GM12878 (cell line): ENCODE data around the gene ZBTB34. TPM values are rescaled to one million over a fixed set of nuclear protein-coding genes. Genes with fewer than 3 reads are reported as not detected.
A peak's percentile ranks its signal among the peaks of the same experiment; 100 is the strongest.

Experiments
- ATAC-seq: fragments of 200-7000 bp; cut with Tn5 transposase; 3 replicates; pipeline ENCODE4 v1.9.1; 2020; ENCODE audit warnings: mild to moderate bottlenecking, moderate library complexity
- BruUV-seq: library from RNA; stranded (reverse); fragments of 400-500 nt; replicated peaks from 2 replicates; lab custom pipeline; 2021; lab: Mats Ljungman, UMichigan
- CTCF ChIA-PET: fragments of 300-600 bp; sonication (Branson Sonifier 250); formaldehyde crosslinking; extraction: SDS; loops from one replicate; lab custom pipeline; 2021; ENCODE audit warnings: inconsistent platforms; lab: Yijun Ruan, JAX
- POLR2A ChIA-PET: fragments of 350-600 bp; formaldehyde crosslinking; extraction: SDS; loops from one replicate; lab custom pipeline; 2021; ENCODE audit warnings: inconsistent platforms; lab: Charles Lee
- RAD21 ChIA-PET: fragments of 300-600 bp; sonication (Branson Sonifier 250); formaldehyde crosslinking; loops from one replicate; lab custom pipeline; 2023; ENCODE audit warnings: antibody characterized with exemption; ENCODE audit not compliant: unreplicated experiment; lab: Charles Lee
- SMC1A ChIA-PET: fragments of 300-600 bp; sonication (Branson Sonifier 250); formaldehyde crosslinking; loops from one replicate; lab custom pipeline; 2023; ENCODE audit not compliant: unreplicated experiment, uncharacterized antibody; lab: Charles Lee
- DNase-seq: peaks from one replicate; pipeline ENCODE4 v3.0.0-alpha.2; 2011; ENCODE audit warnings: low read depth, low spot score
- FAIRE-seq: peaks from 3 replicates; lab custom pipeline; 2011; peaks lifted over from hg19 to GRCh38; lab: Jason Lieb, UNC
- H2AFZ ChIP-seq: 2 replicates; pipeline ENCODE4 v1.6.0; 2011; ENCODE audit warnings: low read depth, low read length, control low read depth; ENCODE audit not compliant: control insufficient read depth
- H3K27ac ChIP-seq: 2 replicates; pipeline ENCODE4 v1.5.1; 2011; ENCODE audit warnings: control low read depth; ENCODE audit not compliant: control insufficient read depth, insufficient read depth
- H3K27me3 ChIP-seq, 2 experiments: replicated peaks in 1 of 2; 2 replicates each; pipeline versions ENCODE4 v1.6.0 to v1.6.1; 2011; ENCODE audit warnings: low read length in 1 of 2; ENCODE audit not compliant: control insufficient read depth in 2 of 2, insufficient read depth in 2 of 2
- H3K36me3 ChIP-seq, 2 experiments: 2 replicates each; pipeline ENCODE4 v1.5.1; 2011; ENCODE audit warnings: low read length in 1 of 2; ENCODE audit not compliant: control insufficient read depth in 2 of 2, insufficient read depth in 2 of 2
- H3K4me1 ChIP-seq: 2 replicates; pipeline ENCODE4 v1.6.1; 2011; ENCODE audit warnings: mild to moderate bottlenecking, low read length, moderate library complexity, mixed read lengths; ENCODE audit not compliant: control insufficient read depth, insufficient read depth
- H3K4me2 ChIP-seq: 2 replicates; pipeline ENCODE4 v1.6.0; 2011; ENCODE audit warnings: control low read depth; ENCODE audit not compliant: control insufficient read depth, insufficient read depth
- H3K4me3 ChIP-seq: fragments of 200-600 bp; sonication (generic); 2 replicates; pipeline ENCODE4 v1.5.1; 2016
- H3K79me2 ChIP-seq: 2 replicates; pipeline ENCODE4 v1.6.0; 2011; ENCODE audit warnings: low read length; ENCODE audit not compliant: control insufficient read depth, insufficient read depth
- H3K9ac ChIP-seq: 2 replicates; pipeline ENCODE4 v1.8.0; 2011; ENCODE audit warnings: low read length, control low read depth, mixed read lengths; ENCODE audit not compliant: control insufficient read depth, insufficient read depth
- H3K9me3 ChIP-seq: replicated peaks from 3 replicates; pipeline ENCODE4 v1.5.1; 2011; ENCODE audit warnings: mild to moderate bottlenecking, low read length; ENCODE audit not compliant: control insufficient read depth, insufficient read depth
- H4K20me1 ChIP-seq: 2 replicates; pipeline ENCODE4 v1.6.0; 2011; ENCODE audit not compliant: control insufficient read depth, insufficient read depth
- BCL11A ChIP-seq: IDR thresholded peaks from 2 replicates; pipeline ENCODE4 v1.6.1; 2011; ENCODE audit warnings: low read depth, low read length
- BRCA1 ChIP-seq: IDR thresholded peaks from 2 replicates; pipeline ENCODE4 v1.6.1; 2011; ENCODE audit warnings: low read depth, low read length, improper control_type of control experiment
- CBFB ChIP-seq: IDR thresholded peaks from 2 replicates; pipeline ENCODE4 v1.6.1; 2016; ENCODE audit warnings: antibody characterized with exemption, low read depth
- CBX5 ChIP-seq: sonication (generic); IDR thresholded peaks from 2 replicates; pipeline ENCODE4 v1.6.1; 2016; ENCODE audit warnings: low read depth, moderate library complexity, mild to moderate bottlenecking, inconsistent platforms
- CTCF ChIP-seq, 3 experiments: IDR thresholded peaks in 2 of 3; conservative IDR thresholded peaks in 1 of 3; 2 replicates each; pipeline ENCODE4 v1.5.1; 2011; ENCODE audit warnings: low read depth in 3 of 3, low read length in 3 of 3, mild to moderate bottlenecking in 3 of 3, control low read depth in 2 of 3, moderate library complexity in 2 of 3, inconsistent platforms in 1 of 3, mixed read lengths in 1 of 3; ENCODE audit not compliant: control insufficient read depth in 2 of 3, insufficient read depth in 1 of 3; ENCODE audit errors: extremely low read depth in 1 of 3
- FOS ChIP-seq: IDR thresholded peaks from 3 replicates; pipeline ENCODE4 v1.6.1; 2011; ENCODE audit warnings: borderline replicate concordance; ENCODE audit not compliant: insufficient read length; ENCODE audit errors: extremely low read depth
- IKZF1 ChIP-seq: fragments of 450-650 bp; conservative IDR thresholded peaks from 2 replicates; pipeline ENCODE4 v1.6.1; 2017; ENCODE audit warnings: antibody characterized with exemption, mild to moderate bottlenecking
- IKZF2 ChIP-seq, 2 experiments: fragments of 450-650 bp; IDR thresholded peaks; 2 replicates each; pipeline ENCODE4 v1.6.1; 2017; ENCODE audit warnings: mild to moderate bottlenecking in 2 of 2, moderate library complexity in 2 of 2
- IRF5 ChIP-seq: fragments of 450-650 bp; IDR thresholded peaks from 2 replicates; pipeline ENCODE4 v1.6.1; 2017; ENCODE audit warnings: borderline replicate concordance
- NR2C2 ChIP-seq: IDR thresholded peaks from 2 replicates; pipeline ENCODE4 v1.6.1; 2011; ENCODE audit warnings: borderline replicate concordance, low read depth; ENCODE audit not compliant: control insufficient read depth, insufficient read length
- NR2F1 ChIP-seq: fragments of 450-650 bp; conservative IDR thresholded peaks from 2 replicates; pipeline ENCODE4 v1.6.1; 2017; ENCODE audit warnings: mild to moderate bottlenecking
- NRF1 ChIP-seq: conservative IDR thresholded peaks from 2 replicates; pipeline ENCODE4 v1.6.1; 2011; ENCODE audit warnings: mild to moderate bottlenecking, low read depth, low read length, improper control_type of control experiment
- PAX5 ChIP-seq: IDR thresholded peaks from 2 replicates; pipeline ENCODE4 v1.6.1; 2011; ENCODE audit warnings: low read depth, low read length, borderline replicate concordance
- PAX8 ChIP-seq: fragments of 450-650 bp; IDR thresholded peaks from 2 replicates; pipeline ENCODE4 v1.6.1; 2017; ENCODE audit warnings: mild to moderate bottlenecking, moderate library complexity
- POLR2A ChIP-seq: IDR thresholded peaks from 2 replicates; pipeline ENCODE4 v1.6.1; 2011; ENCODE audit warnings: low read depth, mild to moderate bottlenecking, low read length
- RAD51 ChIP-seq: fragments of 450-650 bp; IDR thresholded peaks from 2 replicates; pipeline ENCODE4 v1.6.1; 2016; ENCODE audit warnings: moderate library complexity, mild to moderate bottlenecking, inconsistent platforms
- USF2 ChIP-seq: IDR thresholded peaks from 2 replicates; pipeline ENCODE4 v1.6.1; 2011; ENCODE audit warnings: low read depth, low read length, improper control_type of control experiment, borderline replicate concordance
- ZBTB4 ChIP-seq: fragments of 450-650 bp; formaldehyde crosslinking; IDR thresholded peaks from 2 replicates; pipeline ENCODE4 v1.4.0; 2022; ENCODE audit warnings: mild to moderate bottlenecking, moderate library complexity
- WGBS: methylation state at CpG from one replicate; pipeline ENCODE4 v1.1.6; 2016; ENCODE audit warnings: low lambda C conversion rate; ENCODE audit not compliant: insufficient replicate concordance, insufficient coverage; ENCODE audit errors: missing lambda C conversion rate; 5-methylcytosine and 5-hydroxymethylcytosine counted together
- in situ Hi-C: fragments of 300-500 bp; cut with MboI; formaldehyde crosslinking; loops from 9 replicates; pipeline ENCODE4 v1.14.3; 2018; ENCODE audit warnings: mixed read lengths
- intact Hi-C: fragments of 100-400 bp; cut with micrococcal nuclease; formaldehyde crosslinking; loops from one replicate; pipeline ENCODE4 v1.14.2; 2022; ENCODE audit not compliant: unreplicated experiment
- polyA plus RNA-seq, 11 experiments: library from polyadenylated mRNA; depleted of rRNA in 4 of 11; unstranded in 6 of 11; stranded (reverse) in 5 of 11; fragments of >200 nt; fragmentation: Nextera tagmentation in 4 of 11; fragmentation: Illumina TruSeq in 1 of 11; extraction: Ambion mirVana in 4 of 11; extraction: Trizol in 1 of 11; gene quantifications; 1 replicate in 1 of 11; 2 replicates in 10 of 11; pipeline versions ENCODE4 v1.2.1 to v1.2.3, GENCODE V29; 2011 to 2016; ENCODE audit warnings: inconsistent platforms in 2 of 11, missing spikeins in 2 of 11, low read depth in 1 of 11
- total RNA-seq, 4 experiments: library from RNA; depleted of rRNA in 3 of 4; stranded (reverse); fragments of >200 nt in 3 of 4; fragmentation: Illumina TruSeq in 1 of 4; extraction: Trizol in 1 of 4; gene quantifications; 2 replicates each; pipeline versions ENCODE4 v1.2.1 to v1.2.3, GENCODE V29; 2013 to 2021

The ZBTB34 gene
- total and polyA plus RNA-seq, 10 of the 15 experiments (the other 5 are each of a cell fraction or from before 2014, with no cell fraction given) = 0.71 to 11.3 (median 3.8) TPM

GRCh38 chr9:126872516-126872915 lies 12.1 kb downstream of the ZBTB34 start:
- peak overlapping the region; percentile 65 for H3K27ac ChIP-seq
- ChIA-PET RAD21 (interaction anchor here (1.0 to 1.8 kb wide), 3 partner anchors 10 to 39 kb away, joined by 3 to 5 read pairs (median 3); no protein-coding TSS in a partner anchor), CTCF (interaction anchor here (1.0 to 1.9 kb wide), 4 partner anchors 9 to 13 kb away, joined by 4 to 6 read pairs (median 5); no protein-coding TSS in a partner anchor), SMC1A (interaction anchor here (0.8 to 2.7 kb wide), 2 partner anchors 10 to 68 kb away, joined by 3 to 19 read pairs; partner anchors contain the start of gene ZBTB43), POLR2A (interaction anchor here (1.7 to 2.4 kb wide), 2 partner anchors 10 to 33 kb away, joined by 4 to 14 read pairs; partner anchors contain the start of gene ZBTB34)
- H3K9ac ChIP-seq = no peak overlapping the region
- 18% methylated on average over 4 of the region's 4 CpGs for WGBS
- peak; percentile 82 for FAIRE-seq
- no peaks in the 10 kb centered on the region for H3K9me3 ChIP-seq
- intact Hi-C loops (no loop called here), in situ Hi-C loops (no loop called here)
- H4K20me1 ChIP-seq = no peaks in the 10 kb centered on the region
- H3K79me2 ChIP-seq = peaks cover 11% of the 10 kb centered on the region
- no peak overlapping the region for H3K4me3 ChIP-seq
- peaks cover 16% of the 10 kb centered on the region for H3K4me1 ChIP-seq
- peak; percentile 40 for DNase-seq
- peak overlapping the region; percentile 50; the same call in 1 of the 2 replicates for H2AFZ ChIP-seq
- H3K27me3 ChIP-seq = no peaks in the 10 kb centered on the region
- BruUV-seq = no TSS peak
- peak; percentile 88 for ATAC-seq
- peak overlapping the region; percentile 41; the same call in 1 of the 2 replicates for H3K4me2 ChIP-seq
- peaks cover 0 to 4% of the 10 kb centered on the region in 2 experiments; a peak in 1 of 4 replicates for H3K36me3 ChIP-seq
- no peak for TF ChIP-seq CTCF (IDR thresholded peaks at IDR 0.05 in 2 of 3, conservative IDR thresholded peaks at IDR 0.05 in 1 of 3; ENCODE audit: control insufficient read depth in 2 of 3, extremely low read depth in 1 of 3, insufficient read depth in 1 of 3, low read depth in 3 of 3, low read length in 3 of 3)
- peak; percentile 60 for TF ChIP-seq IKZF1
- no peak for TF ChIP-seq NR2F1
- no peak for TF ChIP-seq BCL11A
- no peak for TF ChIP-seq FOS
- no peak for TF ChIP-seq NR2C2
- peak; percentile 51 to 65; a peak in 3 of 4 replicates for TF ChIP-seq IKZF2 (IDR thresholded peaks at IDR 0.05)
- TF ChIP-seq PAX5 = no peak
- no peak for TF ChIP-seq POLR2A
- no peak for TF ChIP-seq CBX5
- TF ChIP-seq IRF5 = no peak
- no peak for TF ChIP-seq CBFB
- TF ChIP-seq USF2 = no peak
- TF ChIP-seq ZBTB4 (CRISPR knock-in tag) = no peak
- no peak for TF ChIP-seq PAX8
- peak; percentile 59; the same call in 1 of the 2 replicates for TF ChIP-seq RAD51
- TF ChIP-seq NRF1 = no peak
- no peak for TF ChIP-seq BRCA1
